Caco-2 (cell line): ENCODE data around the gene SLC6A7. TPM values are rescaled to one million over a fixed set of nuclear protein-coding genes. Genes with fewer than 3 reads are reported as not detected.

Experiments used
- BruUV-seq: library from RNA; stranded (reverse); fragments of 400-500 nt; replicated peaks from 2 replicates; lab custom pipeline; 2021; lab: Mats Ljungman, UMichigan
- CTCF ChIA-PET: fragments of 300-600 bp; sonication (Branson Sonifier 250); formaldehyde crosslinking; loops from one replicate; lab custom pipeline; 2022; ENCODE audit warnings: antibody characterized with exemption; lab: Charles Lee
- POLR2A ChIA-PET: fragments of 300-600 bp; sonication (Branson Sonifier 250); formaldehyde crosslinking; loops from one replicate; lab custom pipeline; 2022; ENCODE audit warnings: antibody characterized with exemption; lab: Charles Lee
- DNase-seq, 2 experiments: peaks; one replicate each; pipeline versions ENCODE4 v3.0.0 to v3.0.0-alpha.2; 2020 to 2022
- H3K27me3 ChIP-seq: replicated peaks from 2 replicates; pipeline ENCODE4 v1.6.0; 2011; ENCODE audit warnings: low read length; ENCODE audit not compliant: control insufficient read depth, insufficient read depth
- H3K36me3 ChIP-seq: 2 replicates; pipeline ENCODE4 v1.5.1; 2011; ENCODE audit warnings: low read length; ENCODE audit not compliant: control insufficient read depth, insufficient read depth
- H3K4me1 ChIP-seq: fragments of 250-450 bp; sonication (Bioruptor Pico); 2 replicates; pipeline ENCODE4 v1.5.1; 2020; ENCODE audit warnings: mild to moderate bottlenecking
- H3K4me3 ChIP-seq: 2 replicates; pipeline ENCODE4 v1.5.1; 2011; ENCODE audit warnings: low read depth, mild to moderate bottlenecking, control low read depth, low read length
- H3K9me3 ChIP-seq: fragments of 250-450 bp; sonication (Bioruptor Pico); 2 replicates; pipeline ENCODE4 v1.5.1; 2020; ENCODE audit warnings: mild to moderate bottlenecking, moderate library complexity
- H3K27ac Mint-ChIP-seq: one replicate; pipeline ENCODE4 v1.8.0; 2022; ENCODE audit warnings: mixed read lengths; ENCODE audit not compliant: unreplicated experiment
- H3K27me3 Mint-ChIP-seq: one replicate; pipeline ENCODE4 v1.8.0; 2022; ENCODE audit warnings: mixed read lengths; ENCODE audit not compliant: insufficient read depth, unreplicated experiment
- H3K36me3 Mint-ChIP-seq: one replicate; pipeline ENCODE4 v1.8.0; 2022; ENCODE audit warnings: mild to moderate bottlenecking, mixed read lengths; ENCODE audit not compliant: insufficient read depth, unreplicated experiment
- H3K4me1 Mint-ChIP-seq: one replicate; pipeline ENCODE4 v1.8.0; 2022; ENCODE audit warnings: low read depth, mixed read lengths; ENCODE audit not compliant: unreplicated experiment
- H3K4me3 Mint-ChIP-seq: one replicate; pipeline ENCODE4 v1.8.0; 2022; ENCODE audit warnings: mild to moderate bottlenecking, moderate library complexity, mixed read lengths; ENCODE audit not compliant: unreplicated experiment
- H3K9me3 Mint-ChIP-seq: one replicate; pipeline ENCODE4 v1.8.0; 2022; ENCODE audit warnings: mixed read lengths; ENCODE audit not compliant: unreplicated experiment
- CTCF ChIP-seq, 2 experiments: fragments of 200-600 bp in 1 of 2; IDR thresholded peaks; 1 replicate in 1 of 2; 2 replicates in 1 of 2; pipeline versions ENCODE4 v1.5.1 to v1.8.0; 2011 to 2022; ENCODE audit warnings: antibody characterized with exemption in 1 of 2, control low read depth in 1 of 2, inconsistent platforms in 1 of 2, low read depth in 1 of 2, low read length in 1 of 2, mild to moderate bottlenecking in 1 of 2, moderate library complexity in 1 of 2; ENCODE audit not compliant: insufficient read depth in 1 of 2, severe bottlenecking in 1 of 2, unreplicated experiment in 1 of 2
- intact Hi-C: fragments of 100-400 bp; cut with micrococcal nuclease; formaldehyde crosslinking; loops from one replicate; pipeline ENCODE4 v1.10.0; 2022; ENCODE audit not compliant: unreplicated experiment
- total RNA-seq: library from RNA; stranded (reverse); gene quantifications from 2 replicates; pipeline ENCODE4 v1.2.3, GENCODE V29; 2022

Gene SLC6A7
- total RNA-seq, 1 experiment from 2014 or later, result not detected

- no peak for TF ChIP-seq CTCF (IDR thresholded peaks at IDR 0.05; ENCODE audit: insufficient read depth in 1 of 2, low read depth in 1 of 2, low read length in 1 of 2, severe bottlenecking in 1 of 2, unreplicated experiment in 1 of 2)
- H3K27me3 Mint-ChIP-seq, result no peaks in the 10 kb centered on the region
- H3K36me3 Mint-ChIP-seq, result no peaks in the 10 kb centered on the region
- intact Hi-C loops, result no loop called here
- no peaks in the 10 kb centered on the region for H3K27me3 ChIP-seq
- H3K9me3 ChIP-seq, result no peaks in the 10 kb centered on the region
- H3K4me3 ChIP-seq, result no peak overlapping the region
- peaks cover 9% of the 10 kb centered on the region; the same call in 1 of the 2 replicates for H3K4me1 ChIP-seq
- no peaks in the 10 kb centered on the region for H3K36me3 ChIP-seq
- BruUV-seq, result no TSS peak
- peak overlapping the region; percentile 60 for H3K27ac Mint-ChIP-seq
- DNase-seq, result no peak
- H3K4me1 Mint-ChIP-seq, result peaks cover 14% of the 10 kb centered on the region
- no peaks in the 10 kb centered on the region for H3K9me3 Mint-ChIP-seq
- no peak overlapping the region for H3K4me3 Mint-ChIP-seq
- ChIA-PET POLR2A (no interaction called here), CTCF (no interaction called here)
These were observed 35.8 kb upstream of the SLC6A7 start for GRCh38 chr5:150153957-150154617.

- ChIA-PET POLR2A (no interaction called here), CTCF (no interaction called here)
- peaks cover 13% of the 10 kb centered on the region for H3K4me1 Mint-ChIP-seq
- Histone ChIP-seq H3K9me3 (no peaks in the 10 kb centered on the region), H3K27me3 (no peaks in the 10 kb centered on the region), H3K4me1 (0 out of 2 replicates have a peak, but pooled peaks cover 3% of the 10 kb centered on the region), H3K4me3 (no peak overlapping the region), H3K36me3 (no peaks in the 10 kb centered on the region)
- peak overlapping the region; percentile 60 for H3K27ac Mint-ChIP-seq
- no peak for TF ChIP-seq CTCF (IDR thresholded peaks at IDR 0.05; ENCODE audit: insufficient read depth in 1 of 2, low read depth in 1 of 2, low read length in 1 of 2, severe bottlenecking in 1 of 2, unreplicated experiment in 1 of 2)
- no peak for DNase-seq
- H3K36me3 Mint-ChIP-seq, result no peaks in the 10 kb centered on the region
- intact Hi-C loops, result no loop called here
- no TSS peak for BruUV-seq
- no peaks in the 10 kb centered on the region for H3K27me3 Mint-ChIP-seq
- no peaks in the 10 kb centered on the region for H3K9me3 Mint-ChIP-seq
- H3K4me3 Mint-ChIP-seq, result no peak overlapping the region
These were observed 35.2 kb upstream of the SLC6A7 start for GRCh38 chr5:150154618-150155128.

GRCh38 chr5:150155258-150156026 is 34.4 kb upstream of the SLC6A7 start, which contains the start of gene PDGFRB:
Gene PDGFRB, minus strand, starts transcription at chr5:150155845. Its CDS starts 18,798 bp downstream, at chr5:150137047.
- no TSS peak for BruUV-seq
- Mint-ChIP-seq H3K27me3 (no peaks in the 10 kb centered on the region), H3K4me1 (peaks cover 13% of the 10 kb centered on the region), H3K4me3 (no peak within 1 kb of the TSS), H3K27ac (peak within 1 kb of the TSS; percentile 60), H3K36me3 (no peaks in the 10 kb centered on the region), H3K9me3 (no peaks in the 10 kb centered on the region)
- intact Hi-C loops, result no loop called here
- Histone ChIP-seq H3K27me3 (no peaks in the 10 kb centered on the region), H3K4me1 (0 out of 2 replicates have a peak, but pooled peaks cover 2% of the 10 kb centered on the region), H3K36me3 (no peaks in the 10 kb centered on the region), H3K9me3 (no peaks in the 10 kb centered on the region), H3K4me3 (no peak within 1 kb of the TSS)
- DNase-seq, result no peak
- TF ChIP-seq CTCF (IDR thresholded peaks at IDR 0.05; ENCODE audit: insufficient read depth in 1 of 2, low read depth in 1 of 2, low read length in 1 of 2, severe bottlenecking in 1 of 2, unreplicated experiment in 1 of 2), result no peak
- ChIA-PET CTCF (no interaction called here), POLR2A (no interaction called here)
